ENCODE measurements around the gene EHHADH.

Gene EHHADH

GRCh38 chr3:185197068-185197467 is 56.8 kb downstream of the EHHADH start:
- DNase-seq (ENCODE audit: low read depth in 2 of 2) = no peak

GRCh38 chr3:185195652-185196051 is 58.2 kb downstream of the EHHADH start:
- DNase-seq (ENCODE audit: low read depth in 2 of 2) = no peak

DNA sequence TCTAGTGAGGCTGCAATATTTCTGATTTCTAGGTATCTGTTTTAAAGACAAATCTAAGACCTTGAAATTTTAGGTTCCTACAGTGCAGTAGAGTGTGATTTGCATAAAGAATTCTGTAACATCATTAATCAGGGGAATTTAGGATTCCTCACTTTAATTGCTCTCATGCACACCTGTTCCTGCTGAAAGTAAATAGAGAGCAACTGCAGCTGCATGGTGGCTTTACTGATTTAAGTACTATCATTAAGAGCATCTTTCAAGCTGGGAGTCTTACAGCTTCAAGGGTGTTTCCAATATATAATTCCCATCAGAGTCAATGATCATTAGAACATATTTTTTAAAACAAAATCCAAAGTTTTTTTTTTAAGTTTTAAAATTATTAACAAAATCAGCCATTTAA is 65.0 kb downstream of the EHHADH start:
- no peak for DNase-seq (ENCODE audit: low read depth in 2 of 2)

GRCh38 chr3:185187391-185187790 is 66.5 kb downstream of the EHHADH start:
- no peak for DNase-seq (ENCODE audit: low read depth in 2 of 2)

DNA sequence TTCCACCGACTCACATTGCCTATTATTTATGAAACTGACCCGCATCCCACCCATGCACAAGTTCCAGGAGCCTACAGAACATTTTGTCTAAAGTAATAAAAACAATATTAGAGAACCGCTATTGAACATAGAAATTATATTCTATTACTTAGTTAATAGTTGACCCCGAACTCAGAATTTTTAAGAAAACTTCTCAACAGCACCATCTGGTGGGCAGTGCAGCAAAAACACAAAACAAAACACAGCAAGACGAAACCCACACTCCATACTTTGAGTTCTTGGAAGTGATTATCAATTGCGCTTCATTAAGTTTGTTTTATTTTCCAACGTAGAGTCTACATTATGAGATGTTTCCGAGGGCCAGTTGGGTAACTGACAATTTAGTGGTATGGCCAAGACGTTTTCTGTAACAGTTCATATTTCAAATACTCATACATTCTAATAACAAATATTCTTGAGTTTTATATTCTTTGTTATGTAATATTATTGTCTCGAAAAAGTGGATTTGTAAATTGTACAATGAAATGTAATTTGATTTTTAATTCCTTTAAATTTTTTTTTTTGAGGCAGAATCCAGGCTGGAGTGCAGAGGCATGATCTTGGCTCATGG is 77.0 kb downstream of the EHHADH start:
- peak; percentile 20 to 32 for DNase-seq (ENCODE audit: low read depth in 2 of 2)

- peak; percentile 27 for DNase-seq (ENCODE audit: low read depth in 2 of 2)
Measured at GRCh38 chr3:185175370-185175987, 78.4 kb downstream of the EHHADH start.

GRCh38 chr3:185172086-185173049 is 81.5 kb downstream of the EHHADH start:
- no peak for DNase-seq (ENCODE audit: low read depth in 2 of 2)

DNA sequence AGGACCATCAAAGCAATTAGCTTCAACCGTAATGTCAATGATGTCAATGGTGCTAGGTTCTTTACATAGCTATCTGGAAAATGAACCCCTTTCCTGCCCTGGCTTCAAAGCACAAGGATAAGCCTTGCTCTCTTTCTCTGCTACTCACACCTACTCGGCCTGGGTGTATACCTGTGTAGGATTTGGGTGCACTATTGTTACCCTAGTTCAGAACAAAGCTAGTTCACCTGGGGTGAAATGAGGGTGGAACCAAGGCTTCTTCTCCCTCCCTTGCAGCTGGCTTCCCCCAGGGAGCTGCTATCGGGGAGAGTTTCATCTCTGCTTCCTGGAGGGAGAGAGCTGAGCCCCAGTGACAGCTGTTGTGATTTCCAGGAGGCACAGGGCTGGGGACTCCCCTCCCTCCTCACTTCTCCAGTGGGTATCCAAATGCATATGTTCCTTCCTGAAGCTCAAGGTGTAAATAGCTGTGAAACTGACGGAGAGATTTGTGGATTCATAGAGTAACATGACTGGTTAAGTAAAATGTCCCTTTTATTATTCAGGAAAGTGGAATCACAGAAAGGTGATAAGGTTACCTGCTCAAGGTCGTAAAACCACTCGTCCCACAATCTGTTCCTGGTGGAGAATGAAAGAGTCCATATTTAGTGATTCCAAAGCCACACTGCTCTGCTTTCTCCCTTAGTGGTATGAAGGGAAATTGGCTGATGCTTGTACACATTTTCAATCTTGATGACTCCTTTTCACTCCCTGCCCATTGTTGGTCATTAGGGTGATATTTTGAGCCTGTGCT is 89.2 kb downstream of the EHHADH start:
- no peak for DNase-seq (ENCODE audit: low read depth in 2 of 2)

DNA sequence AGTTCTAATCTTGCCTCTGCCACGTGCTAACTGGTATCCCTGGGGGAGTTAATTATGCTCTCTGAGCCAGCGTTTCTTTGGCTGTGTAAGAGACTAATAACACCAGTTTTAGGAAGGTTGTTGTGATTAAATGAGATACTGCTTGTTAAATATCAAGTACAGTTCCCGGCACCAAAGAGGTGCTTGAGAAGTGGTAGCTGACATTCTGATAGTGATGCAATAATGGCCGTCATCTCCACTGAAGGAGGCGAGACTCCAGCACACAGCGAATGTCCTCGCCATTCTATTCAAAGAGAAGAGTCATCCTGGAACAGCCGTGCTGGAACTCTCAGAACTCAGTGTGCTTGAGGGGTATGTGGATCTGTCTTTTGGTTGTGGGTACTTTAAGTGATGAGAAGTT is 91.2 kb downstream of the EHHADH start:
- DNase-seq (ENCODE audit: low read depth in 2 of 2) = no peak

GRCh38 chr3:185161761-185162160 is 92.1 kb downstream of the EHHADH start:
- no peak for DNase-seq (ENCODE audit: low read depth in 2 of 2)

- DNase-seq (ENCODE audit: low read depth in 2 of 2) = no peak
Measured at GRCh38 chr3:185157347-185157746, 96.5 kb downstream of the EHHADH start.

GRCh38 chr3:185155678-185156077 is 98.2 kb downstream of the EHHADH start:
- no peak for DNase-seq (ENCODE audit: low read depth in 2 of 2)

GRCh38 chr3:185153861-185154629 is 99.8 kb downstream of the EHHADH start:
- DNase-seq (ENCODE audit: low read depth in 2 of 2) = no peak

DNA sequence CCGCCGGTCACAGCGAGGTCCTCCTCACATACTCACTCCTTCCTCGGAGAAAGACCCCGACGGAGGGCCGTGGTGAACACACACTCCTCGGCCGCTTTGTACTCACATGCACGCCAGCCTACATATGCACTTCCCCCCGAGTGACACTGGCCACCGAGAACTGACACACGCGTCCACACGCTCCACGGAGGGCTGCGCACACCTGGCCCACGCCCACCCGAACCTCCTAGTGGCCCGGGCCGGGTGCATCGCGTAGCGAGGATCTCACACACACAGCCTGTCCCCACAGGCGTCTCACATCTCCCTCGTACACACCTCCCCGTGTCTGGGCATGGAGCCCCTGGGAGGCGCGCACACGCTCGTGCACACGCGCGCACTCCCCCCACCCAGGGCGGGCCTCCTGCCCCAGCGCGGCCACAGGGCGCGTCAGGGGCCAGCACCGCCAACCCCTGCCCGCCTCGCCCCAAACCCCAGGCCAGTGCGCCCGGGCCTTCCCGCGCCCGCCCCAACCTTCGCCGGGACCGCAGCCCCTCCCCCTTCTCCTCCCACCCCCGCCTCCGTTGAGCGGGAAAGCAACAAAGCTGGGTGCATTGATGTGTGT is 100.6 kb downstream of the EHHADH start:
- no peak for DNase-seq (ENCODE audit: low read depth in 2 of 2)

DNA sequence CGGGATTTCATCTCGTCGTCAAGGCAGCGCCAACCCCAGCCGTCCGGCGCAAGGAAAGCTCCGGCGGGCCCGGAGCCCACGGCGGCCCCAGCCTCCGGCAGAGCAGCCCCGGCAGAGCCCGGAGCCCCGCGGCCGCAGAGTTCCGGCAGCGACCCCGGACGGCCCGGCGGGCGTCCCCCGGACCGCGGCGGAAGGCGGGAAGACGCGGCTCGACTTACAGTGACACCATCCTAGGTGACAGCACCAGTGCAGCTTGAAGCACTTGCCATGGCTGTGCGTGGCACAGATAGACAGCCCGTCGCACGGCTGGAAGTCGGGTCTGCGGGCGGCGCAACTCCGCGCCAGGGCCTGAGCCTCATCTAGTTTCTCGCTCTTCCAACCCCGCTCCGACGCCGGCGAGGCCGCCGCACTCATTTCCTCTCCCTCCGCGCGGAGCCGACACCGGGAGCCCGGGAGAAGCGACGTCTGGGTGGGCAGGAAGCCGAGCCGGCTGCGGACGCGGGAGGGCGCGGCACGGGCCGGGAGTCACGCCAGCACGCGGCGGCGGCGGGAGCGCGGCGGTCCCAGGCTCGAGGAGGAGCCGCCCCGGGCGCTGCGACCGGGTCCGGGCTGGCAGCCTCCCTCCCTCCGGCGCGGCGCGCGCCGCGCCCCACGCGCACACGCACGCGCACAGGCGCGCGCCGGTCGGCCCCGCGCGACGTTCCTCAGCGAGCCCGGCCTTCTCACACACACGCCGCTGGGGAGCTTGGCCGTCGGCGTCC is 101.3 kb downstream of the EHHADH start, which contains the start of gene C3orf70:
Gene C3orf70 (minus strand): TSS at position 651 of the 761 bp plus-strand sequence. CDS start 237 bp downstream, at position 414.
- peak; percentile 36 to 44 for DNase-seq (ENCODE audit: low read depth in 2 of 2)

DNA sequence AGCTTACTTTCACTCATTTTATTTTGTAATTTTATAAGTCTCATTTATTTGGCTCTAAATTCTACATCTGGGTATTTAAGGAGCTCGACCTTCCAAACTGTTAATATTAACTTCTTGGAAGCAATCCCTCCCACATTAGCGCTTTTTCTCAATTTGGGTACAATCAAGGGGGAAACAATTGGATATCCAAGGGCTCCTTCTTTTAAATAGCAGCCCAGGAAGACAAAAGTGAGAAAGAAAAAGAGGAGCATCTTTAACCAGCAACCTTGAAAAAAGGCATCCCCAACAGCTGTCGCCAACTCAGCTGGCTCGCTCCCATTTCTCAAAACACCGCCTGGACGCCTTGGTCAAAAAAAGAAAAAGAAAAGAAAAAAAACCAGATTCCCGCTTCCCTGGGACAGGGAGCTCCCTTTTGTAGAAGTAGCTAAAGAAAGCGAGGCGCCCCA is 101.9 kb downstream of the EHHADH start:
- DNase-seq (ENCODE audit: low read depth in 2 of 2) = peak in 1 of 2 experiments; percentile 7

GRCh38 chr3:185151101-185151963 is 102.5 kb downstream of the EHHADH start:
- DNase-seq (ENCODE audit: low read depth in 2 of 2) = no peak

DNA sequence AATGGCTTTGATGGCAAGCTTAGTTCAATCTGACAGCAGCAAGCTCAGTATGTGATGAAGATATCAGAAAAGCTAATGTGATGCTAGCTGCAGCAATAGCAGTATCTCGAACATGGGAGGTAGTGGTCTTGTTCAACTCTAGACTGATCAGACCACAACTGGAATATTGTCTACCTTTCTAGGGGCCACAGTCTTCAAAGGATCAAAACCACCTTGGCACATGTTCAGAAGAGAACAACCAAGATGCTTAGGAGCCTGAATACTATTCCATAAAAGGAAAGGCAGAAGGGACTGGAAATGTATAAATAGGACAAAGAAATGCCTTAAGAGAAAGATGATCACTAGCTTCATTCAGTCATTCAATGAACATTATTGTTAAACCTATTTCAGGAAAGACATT is 103.3 kb downstream of the EHHADH start:
- DNase-seq (ENCODE audit: low read depth in 2 of 2) = no peak

GRCh38 chr3:185149591-185149990 is 104.3 kb downstream of the EHHADH start:
- no peak for DNase-seq (ENCODE audit: low read depth in 2 of 2)
